Measurements from ENCODE around the gene POLG. TPM values are rescaled to one million over a fixed set of nuclear protein-coding genes. Genes with fewer than 3 reads are reported as not detected.
A peak's percentile ranks its signal among the peaks of the same experiment; 100 is the strongest.

The POLG gene
- polyA plus RNA-seq, 1 experiment = 13.7 TPM

DNA sequence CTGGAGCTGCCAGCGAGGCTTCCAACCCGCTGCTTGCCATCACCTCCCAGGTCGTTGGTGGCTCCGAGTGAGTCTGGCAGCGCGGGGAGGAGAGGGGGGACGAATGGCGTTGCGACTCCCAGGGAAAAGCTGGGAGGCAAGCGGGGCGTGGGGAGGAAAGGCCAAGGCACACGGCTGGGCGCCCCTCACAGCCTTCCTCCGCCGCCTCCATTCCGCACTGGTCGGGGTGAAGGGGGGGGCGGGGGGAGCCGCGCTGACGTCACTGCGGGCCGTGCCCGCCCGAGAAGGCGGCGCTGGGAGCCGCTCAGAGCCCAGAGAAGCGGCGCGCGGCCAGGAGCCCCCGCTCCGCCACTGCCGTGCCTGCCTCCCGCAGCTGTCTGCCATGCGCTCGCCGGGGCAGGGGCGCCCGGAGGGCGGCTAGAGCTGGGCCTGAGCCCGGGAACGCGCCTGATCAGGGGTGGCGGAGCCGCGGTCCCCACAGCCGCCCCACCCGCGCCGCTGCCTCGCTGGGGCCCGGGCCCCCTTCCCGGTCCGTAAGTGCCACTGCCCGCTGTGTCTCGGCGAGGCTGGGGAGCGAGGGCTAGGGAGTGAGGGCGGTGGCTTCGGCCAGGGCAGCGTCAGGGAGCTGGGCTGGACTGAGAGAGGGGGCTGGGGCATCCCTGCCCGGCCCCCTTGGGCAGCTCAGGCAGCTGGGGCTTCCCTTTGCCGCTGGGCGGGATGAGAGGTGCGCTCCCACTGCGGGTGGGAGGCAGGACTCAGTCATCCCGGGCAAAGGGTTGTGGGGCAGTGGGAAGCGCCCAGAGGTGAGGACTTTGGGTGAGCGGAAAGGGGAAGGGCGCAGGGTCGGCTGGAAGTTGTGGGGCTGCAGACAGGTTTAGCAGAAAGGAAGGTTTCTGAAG, 27.8 kb upstream of the POLG start:
- H3K27me3 ChIP-seq (ENCODE audit: control insufficient read depth, insufficient read depth, low read length) = peaks cover 91% of the 10 kb centered on the region
- H3K4me3 ChIP-seq (ENCODE audit: low read depth, low read length) = no peak overlapping the region
- ChIA-PET POLR2A (interaction anchor here (0.6 kb wide), 1 partner anchor 38 kb away, joined by 10 read pairs; no protein-coding TSS in a partner anchor), CTCF (interaction anchor here (8.0 kb wide), 1 partner anchor 66 kb away, joined by 263 read pairs; no protein-coding TSS in a partner anchor)
- TF ChIP-seq, protein P1, sequence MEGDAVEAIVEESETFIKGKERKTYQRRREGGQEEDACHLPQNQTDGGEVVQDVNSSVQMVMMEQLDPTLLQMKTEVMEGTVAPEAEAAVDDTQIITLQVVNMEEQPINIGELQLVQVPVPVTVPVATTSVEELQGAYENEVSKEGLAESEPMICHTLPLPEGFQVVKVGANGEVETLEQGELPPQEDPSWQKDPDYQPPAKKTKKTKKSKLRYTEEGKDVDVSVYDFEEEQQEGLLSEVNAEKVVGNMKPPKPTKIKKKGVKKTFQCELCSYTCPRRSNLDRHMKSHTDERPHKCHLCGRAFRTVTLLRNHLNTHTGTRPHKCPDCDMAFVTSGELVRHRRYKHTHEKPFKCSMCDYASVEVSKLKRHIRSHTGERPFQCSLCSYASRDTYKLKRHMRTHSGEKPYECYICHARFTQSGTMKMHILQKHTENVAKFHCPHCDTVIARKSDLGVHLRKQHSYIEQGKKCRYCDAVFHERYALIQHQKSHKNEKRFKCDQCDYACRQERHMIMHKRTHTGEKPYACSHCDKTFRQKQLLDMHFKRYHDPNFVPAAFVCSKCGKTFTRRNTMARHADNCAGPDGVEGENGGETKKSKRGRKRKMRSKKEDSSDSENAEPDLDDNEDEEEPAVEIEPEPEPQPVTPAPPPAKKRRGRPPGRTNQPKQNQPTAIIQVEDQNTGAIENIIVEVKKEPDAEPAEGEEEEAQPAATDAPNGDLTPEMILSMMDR (IDR thresholded peaks at IDR 0.05; ENCODE audit: low read depth, low read length) = no peak
- DNase-seq (ENCODE audit: low read depth, low spot score) = no peak
- H3K27ac ChIP-seq (ENCODE audit: low read depth, low read length) = no peak overlapping the region
- H3K9me3 ChIP-seq (ENCODE audit: control insufficient read depth, insufficient read depth, low read length) = peaks cover 6% of the 10 kb centered on the region; the same call in 1 of the 2 replicates

DNA sequence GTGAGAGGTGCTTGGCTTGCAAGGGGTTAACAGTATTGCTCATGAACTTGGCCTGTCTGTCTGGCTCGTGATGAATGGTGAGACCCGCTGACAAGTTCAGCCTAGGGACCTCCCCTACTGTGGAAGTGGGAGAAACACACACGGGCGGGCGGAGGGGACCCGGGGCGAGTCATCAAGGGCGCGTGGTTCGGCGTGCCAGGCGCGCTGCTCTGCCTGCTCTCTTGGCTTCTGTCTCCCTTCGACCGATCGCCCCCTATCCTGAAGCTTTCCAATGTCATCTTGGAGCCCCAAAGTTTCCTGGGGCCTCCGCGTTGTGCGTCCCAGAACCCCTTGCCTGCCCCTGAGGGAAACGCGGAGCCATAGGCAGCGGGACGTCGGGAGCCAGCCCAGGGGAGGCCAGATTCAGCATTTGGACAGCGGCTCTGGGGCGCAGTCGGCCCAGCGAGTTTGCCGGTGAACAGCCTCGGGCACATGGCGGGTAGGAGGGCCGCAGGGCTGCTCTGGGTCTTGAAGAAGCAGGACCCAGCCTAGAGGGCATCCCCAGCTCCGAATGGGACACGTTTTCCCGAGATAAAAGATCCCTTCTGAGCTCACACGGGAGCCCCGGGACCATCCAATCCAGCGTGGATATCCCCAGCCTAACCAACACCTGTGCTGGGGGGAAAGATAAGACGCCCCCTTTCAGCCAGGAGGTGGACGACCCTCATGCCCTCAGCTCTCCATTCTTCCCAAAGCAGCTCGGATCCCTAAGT, 27.0 kb upstream of the POLG start:
- ChIA-PET CTCF (interaction anchor here (4.2 to 8.0 kb wide), 2 partner anchors 55 to 67 kb away, joined by 14 to 263 read pairs; no protein-coding TSS in a partner anchor), POLR2A (interaction anchor here (0.6 kb wide), 1 partner anchor 734 kb away, joined by 6 read pairs; no protein-coding TSS in a partner anchor)
- no peak overlapping the region for H3K4me3 ChIP-seq (ENCODE audit: low read depth, low read length)
- TF ChIP-seq, protein P1 (IDR thresholded peaks at IDR 0.05; ENCODE audit: low read depth, low read length) = no peak
- H3K9me3 ChIP-seq (ENCODE audit: control insufficient read depth, insufficient read depth, low read length) = peaks cover 3% of the 10 kb centered on the region; the same call in 1 of the 2 replicates
- peak; percentile 11 for DNase-seq (ENCODE audit: low read depth, low spot score)
- H3K27me3 ChIP-seq (ENCODE audit: control insufficient read depth, insufficient read depth, low read length) = peaks cover 90% of the 10 kb centered on the region
- H3K27ac ChIP-seq (ENCODE audit: low read depth, low read length) = no peak overlapping the region

DNA sequence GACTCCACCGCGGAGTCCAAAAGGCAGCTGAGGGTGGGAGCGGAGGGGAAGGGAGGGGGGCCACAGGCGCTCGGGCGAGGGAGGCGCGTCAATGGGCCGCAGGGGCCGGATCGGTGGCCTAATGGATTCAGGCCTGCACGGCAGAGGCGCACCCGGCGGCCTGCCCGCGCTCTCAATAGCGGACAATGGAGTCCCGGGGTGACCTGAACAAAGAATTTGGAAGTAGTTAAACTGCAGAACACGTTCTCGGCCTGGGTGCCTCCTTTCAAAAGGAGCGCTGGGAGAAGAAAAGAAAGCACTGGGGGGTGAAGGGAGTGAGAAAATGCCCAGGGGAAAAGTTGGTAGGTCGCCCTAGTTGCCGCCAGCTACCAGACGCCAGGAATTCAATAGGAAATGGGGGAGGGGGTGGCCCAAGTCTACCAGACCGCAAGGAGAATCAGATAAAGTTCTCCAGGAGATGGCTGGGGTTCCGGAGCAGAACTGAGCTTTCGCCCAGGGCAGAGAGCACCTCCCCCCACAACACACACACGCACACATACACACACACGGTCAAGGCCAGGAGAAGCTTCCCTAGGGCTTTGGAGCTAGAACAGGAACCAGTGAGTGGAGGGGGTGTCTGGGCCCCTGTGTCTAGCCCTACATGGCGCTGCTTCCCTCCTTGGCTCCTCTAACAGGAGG, 25.8 kb upstream of the POLG start:
- ChIA-PET POLR2A (no interaction called here), CTCF (interaction anchor here (0.6 to 8.0 kb wide), 18 partner anchors 16 to 195 kb away, joined by 3 to 263 read pairs (median 18); partner anchors contain the start of gene POLG)
- Histone ChIP-seq H3K4me3 (ENCODE audit: low read depth, low read length) (no peak overlapping the region), H3K9me3 (ENCODE audit: control insufficient read depth, insufficient read depth, low read length) (peaks cover 3% of the 10 kb centered on the region; the same call in 1 of the 2 replicates), H3K27me3 (ENCODE audit: control insufficient read depth, insufficient read depth, low read length) (peaks cover 89% of the 10 kb centered on the region), H3K27ac (ENCODE audit: low read depth, low read length) (no peak overlapping the region)
- TF ChIP-seq, protein P1 (IDR thresholded peaks at IDR 0.05; ENCODE audit: low read depth, low read length) = no peak
- no peak for DNase-seq (ENCODE audit: low read depth, low spot score)

DNA sequence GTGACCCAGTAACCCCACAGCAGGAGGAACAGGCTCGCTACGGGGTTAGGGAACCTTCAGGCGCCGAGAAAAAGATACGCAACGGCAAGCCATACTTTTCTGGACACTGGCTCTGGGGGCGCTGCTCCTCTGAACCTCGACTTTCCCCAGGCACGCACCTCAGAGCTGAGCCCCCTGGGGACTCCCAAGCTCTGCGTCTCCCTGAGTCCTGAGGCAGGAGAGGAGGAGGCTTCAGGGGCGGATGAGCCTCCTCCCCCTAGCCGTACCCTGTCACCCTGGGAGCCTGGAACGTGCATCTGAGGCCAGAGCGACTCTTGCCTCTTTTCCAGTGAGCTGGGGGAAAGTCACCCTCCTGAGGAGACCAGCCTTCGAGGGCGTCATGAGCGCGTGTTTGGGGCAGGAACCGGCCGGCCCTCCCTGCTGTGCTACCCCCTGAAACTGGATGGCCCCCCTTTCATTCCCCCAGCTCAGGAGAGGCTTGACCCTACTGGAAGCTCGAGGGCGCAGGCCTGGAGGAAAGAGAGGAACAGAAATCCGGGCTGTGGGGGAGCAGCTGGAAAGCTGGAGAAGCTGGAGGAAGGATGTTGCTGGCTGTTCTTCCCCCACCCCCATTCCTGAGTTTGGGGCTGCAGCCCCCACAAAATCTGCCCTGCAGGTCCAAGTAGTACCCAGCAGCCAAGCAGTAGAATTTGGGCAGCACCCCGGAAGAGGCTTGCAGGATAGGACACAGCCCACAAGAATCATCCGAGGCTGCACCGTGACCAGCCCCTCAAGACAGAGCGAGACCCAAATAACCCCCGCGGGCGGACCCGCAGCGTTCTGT, 25.1 kb upstream of the POLG start:
- no peak for DNase-seq (ENCODE audit: low read depth, low spot score)
- Histone ChIP-seq H3K27ac (ENCODE audit: low read depth, low read length) (no peak overlapping the region), H3K4me3 (ENCODE audit: low read depth, low read length) (no peak overlapping the region), H3K9me3 (ENCODE audit: control insufficient read depth, insufficient read depth, low read length) (peaks cover 3% of the 10 kb centered on the region; the same call in 1 of the 2 replicates), H3K27me3 (ENCODE audit: control insufficient read depth, insufficient read depth, low read length) (peaks cover 81% of the 10 kb centered on the region)
- ChIA-PET CTCF (interaction anchor here (0.5 to 8.0 kb wide), 57 partner anchors 7 to 1395 kb away, joined by 3 to 263 read pairs (median 7); partner anchors contain the start of genes POLG and TICRR), POLR2A (interaction anchor here (1.4 kb wide), 1 partner anchor 71 kb away, joined by 4 read pairs; no protein-coding TSS in a partner anchor)
- TF ChIP-seq, protein P1 (IDR thresholded peaks at IDR 0.05; ENCODE audit: low read depth, low read length) = no peak
